Upper lobe of right lung (tissue), 1 donor: ENCODE measurements around the gene MAMSTR. TPM values are rescaled to one million over a fixed set of nuclear protein-coding genes. Genes with fewer than 3 reads are reported as not detected.

Experiments
- ATAC-seq: fragments of 200-7000 bp; cut with Tn5 transposase; one replicate; pipeline ENCODE4 v1.9.1; 2020; ENCODE audit warnings: mild to moderate bottlenecking, moderate library complexity
- DNase-seq: peaks from one replicate; pipeline ENCODE4 v3.0.0-alpha.2; 2020
- H3K27ac ChIP-seq: fragments of 200-600 bp; one replicate; pipeline ENCODE4 v1.8.0; 2022
- H3K27me3 ChIP-seq: fragments of 200-600 bp; one replicate; pipeline ENCODE4 v1.8.0; 2022; ENCODE audit warnings: mild to moderate bottlenecking
- H3K36me3 ChIP-seq: fragments of 200-600 bp; one replicate; pipeline ENCODE4 v1.8.0; 2022
- H3K4me1 ChIP-seq: fragments of 200-600 bp; one replicate; pipeline ENCODE4 v1.8.0; 2022
- H3K4me3 ChIP-seq: fragments of 200-600 bp; one replicate; pipeline ENCODE4 v1.8.0; 2022; ENCODE audit warnings: mild to moderate bottlenecking
- H3K9me3 ChIP-seq: fragments of 200-600 bp; one replicate; pipeline ENCODE4 v1.8.0; 2022
- intact Hi-C: fragments of 100-400 bp; cut with DNase I; formaldehyde crosslinking; loops from one replicate; pipeline ENCODE4 v1.11.0; 2022
- total RNA-seq: library from RNA; stranded (reverse); fragmentation: NEBNext Ultra II Directional; extraction: Animal tissue kit (Norgen Biotek cat#: 25700); gene quantifications from one replicate; pipeline ENCODE4 v1.2.1, GENCODE V29; 2021
- TF ChIP-seq, protein P1 (sequence below): fragments of 200-600 bp; IDR thresholded peaks from one replicate; pipeline ENCODE4 v1.8.0; 2022; ENCODE audit warnings: antibody characterized with exemption
- donor health status: DM: no; HTN: yes; CAD: no; lungs with severe emphysema.

MAMSTR gene
- total RNA-seq, 1 donor from 2014 or later, result 1.2 TPM

DNA sequence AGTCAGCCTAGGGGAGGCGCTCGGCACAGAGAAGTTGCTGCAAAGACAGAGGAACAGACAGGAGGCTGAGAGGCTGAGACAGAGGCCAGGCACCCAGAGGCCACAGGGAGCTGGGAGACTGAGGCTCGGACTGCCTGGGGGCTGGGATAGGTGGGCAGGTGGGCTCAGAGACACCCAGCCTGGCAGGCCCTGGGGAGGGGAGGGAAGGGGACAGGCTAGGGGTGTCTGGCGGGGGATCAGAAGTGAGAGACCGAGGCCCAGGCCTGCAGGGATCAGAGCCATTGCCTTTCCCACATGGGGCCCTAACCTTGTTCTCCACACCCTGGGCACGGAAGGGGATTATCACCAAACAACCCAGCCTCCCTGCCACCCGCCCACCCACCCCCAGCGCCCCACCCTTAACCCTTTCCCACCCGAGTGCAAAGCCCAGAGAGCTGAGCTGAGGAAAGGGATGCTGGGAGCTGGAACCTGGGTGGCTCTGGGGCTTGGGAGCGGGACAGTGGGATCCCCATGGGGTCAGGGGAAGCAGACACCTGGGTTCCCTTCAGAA is 48.0 kb downstream of the MAMSTR start:
- Histone ChIP-seq H3K4me3 (no peak overlapping the region), H3K9me3 (no peaks in the 10 kb centered on the region), H3K4me1 (peaks cover 6% of the 10 kb centered on the region), H3K27ac (no peak overlapping the region), H3K27me3 (no peaks in the 10 kb centered on the region), H3K36me3 (no peaks in the 10 kb centered on the region)
- intact Hi-C loops, result no loop called here
- no peak for ATAC-seq
- DNase-seq, result no peak
- TF ChIP-seq, protein P1, sequence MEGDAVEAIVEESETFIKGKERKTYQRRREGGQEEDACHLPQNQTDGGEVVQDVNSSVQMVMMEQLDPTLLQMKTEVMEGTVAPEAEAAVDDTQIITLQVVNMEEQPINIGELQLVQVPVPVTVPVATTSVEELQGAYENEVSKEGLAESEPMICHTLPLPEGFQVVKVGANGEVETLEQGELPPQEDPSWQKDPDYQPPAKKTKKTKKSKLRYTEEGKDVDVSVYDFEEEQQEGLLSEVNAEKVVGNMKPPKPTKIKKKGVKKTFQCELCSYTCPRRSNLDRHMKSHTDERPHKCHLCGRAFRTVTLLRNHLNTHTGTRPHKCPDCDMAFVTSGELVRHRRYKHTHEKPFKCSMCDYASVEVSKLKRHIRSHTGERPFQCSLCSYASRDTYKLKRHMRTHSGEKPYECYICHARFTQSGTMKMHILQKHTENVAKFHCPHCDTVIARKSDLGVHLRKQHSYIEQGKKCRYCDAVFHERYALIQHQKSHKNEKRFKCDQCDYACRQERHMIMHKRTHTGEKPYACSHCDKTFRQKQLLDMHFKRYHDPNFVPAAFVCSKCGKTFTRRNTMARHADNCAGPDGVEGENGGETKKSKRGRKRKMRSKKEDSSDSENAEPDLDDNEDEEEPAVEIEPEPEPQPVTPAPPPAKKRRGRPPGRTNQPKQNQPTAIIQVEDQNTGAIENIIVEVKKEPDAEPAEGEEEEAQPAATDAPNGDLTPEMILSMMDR, result no peak

DNA sequence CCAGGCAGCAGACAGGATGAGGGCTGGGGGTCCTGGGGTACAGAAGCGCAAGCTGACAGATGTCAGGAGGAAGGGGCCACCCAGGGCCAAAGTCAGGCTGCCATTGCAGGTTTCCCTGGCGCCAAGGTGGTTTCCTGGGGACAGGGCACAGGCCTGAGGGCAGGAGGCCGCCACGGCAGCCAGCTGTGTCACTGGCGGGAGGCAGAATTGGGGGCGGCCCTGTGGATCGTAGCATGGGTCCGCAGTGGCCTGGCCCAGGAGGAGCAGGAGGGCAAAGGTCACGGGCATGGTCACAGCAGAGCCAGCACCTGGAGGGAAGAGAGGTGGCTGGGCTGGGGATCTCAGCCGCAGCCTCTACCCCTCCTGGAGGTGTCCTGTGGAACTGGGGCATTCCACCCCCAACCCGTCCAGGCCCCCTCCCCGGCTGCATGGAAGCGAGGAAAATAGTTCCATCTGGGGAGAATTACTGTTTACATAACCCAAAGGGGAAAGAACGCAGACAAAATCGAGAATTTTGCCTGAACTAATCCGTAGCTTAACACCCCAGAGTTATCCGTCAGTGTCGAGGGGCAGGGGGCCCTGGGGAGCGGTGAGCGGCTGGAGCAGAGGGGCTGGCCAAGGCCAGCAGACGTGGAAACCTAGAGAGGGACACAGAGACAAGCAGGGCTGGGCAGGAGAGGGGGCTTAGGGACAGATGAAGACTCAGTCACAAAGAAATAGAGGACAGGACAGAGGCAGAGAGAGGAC is 48.7 kb downstream of the MAMSTR start:
- Histone ChIP-seq H3K9me3 (no peaks in the 10 kb centered on the region), H3K36me3 (no peaks in the 10 kb centered on the region), H3K4me1 (peaks cover 6% of the 10 kb centered on the region), H3K4me3 (no peak overlapping the region), H3K27me3 (no peaks in the 10 kb centered on the region), H3K27ac (no peak overlapping the region)
- no peak for DNase-seq
- TF ChIP-seq, protein P1, result no peak
- intact Hi-C loops, result no loop called here
- no peak for ATAC-seq

DNA sequence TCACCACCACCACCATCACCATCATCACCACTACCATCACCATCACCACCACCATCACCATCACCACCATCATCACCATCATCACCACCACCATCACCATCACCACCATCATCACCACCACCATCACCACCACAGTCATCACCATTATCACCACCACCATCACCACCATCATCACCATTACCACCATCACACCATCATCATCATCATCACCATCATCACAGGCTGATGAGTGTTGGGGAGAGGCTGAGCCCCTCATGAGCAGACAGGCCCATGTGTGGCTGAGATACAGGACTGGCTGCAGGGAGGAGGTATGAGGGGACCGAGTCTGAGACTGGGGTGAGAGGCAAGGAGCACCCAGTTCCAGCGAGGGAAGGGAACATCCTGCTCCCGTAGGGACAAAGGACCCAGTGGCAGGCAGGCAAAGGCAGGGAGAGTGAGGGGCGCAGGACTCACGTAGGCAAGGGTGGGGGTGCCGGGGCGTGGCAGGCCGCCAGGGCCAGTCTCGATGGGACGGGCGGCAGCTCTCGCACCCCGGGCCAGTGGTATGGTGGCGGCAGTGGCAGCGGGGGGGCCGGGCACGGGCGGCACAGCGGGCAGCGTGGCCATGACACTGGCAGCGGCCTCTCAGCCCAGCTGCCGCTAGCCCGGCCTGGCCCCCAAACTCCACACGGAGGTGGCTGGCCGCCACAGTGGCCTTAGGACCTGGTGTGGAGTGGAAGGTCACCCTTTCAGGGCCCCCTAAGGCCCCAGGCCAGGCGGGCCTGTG is 49.4 kb downstream of the MAMSTR start:
- intact Hi-C loops, result no loop called here
- ATAC-seq (no peak), DNase-seq (no peak)
- no peaks in the 10 kb centered on the region for H3K36me3 ChIP-seq
- TF ChIP-seq, protein P1, result no peak
- H3K9me3 ChIP-seq, result no peaks in the 10 kb centered on the region
- no peak overlapping the region for H3K27ac ChIP-seq
- H3K4me1 ChIP-seq, result no peaks in the 10 kb centered on the region
- H3K4me3 ChIP-seq, result no peak overlapping the region
- no peaks in the 10 kb centered on the region for H3K27me3 ChIP-seq

DNA sequence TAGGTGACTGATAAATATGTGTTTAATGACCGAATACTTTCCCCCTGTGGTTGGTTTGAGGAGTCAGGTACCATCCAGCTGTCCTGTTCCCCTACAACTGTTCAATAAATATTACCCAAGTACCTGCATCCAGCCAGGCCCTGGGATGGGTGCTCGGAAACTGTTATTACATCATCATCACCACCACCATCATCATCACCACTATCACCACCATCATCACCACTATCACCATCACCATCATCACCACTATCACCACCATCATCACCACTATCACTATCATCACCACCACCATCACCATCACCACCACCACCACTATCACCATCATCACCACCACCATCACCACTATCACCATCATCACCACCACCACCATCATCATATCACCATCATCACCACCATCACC is 50.8 kb downstream of the MAMSTR start:
- TF ChIP-seq, protein P1, result no peak
- H3K9me3 ChIP-seq, result no peaks in the 10 kb centered on the region
- no peak overlapping the region for H3K27ac ChIP-seq
- no peaks in the 10 kb centered on the region for H3K4me1 ChIP-seq
- no peak for DNase-seq
- intact Hi-C loops, result no loop called here
- H3K4me3 ChIP-seq, result no peak overlapping the region
- H3K27me3 ChIP-seq, result no peaks in the 10 kb centered on the region
- H3K36me3 ChIP-seq, result no peaks in the 10 kb centered on the region
- no peak for ATAC-seq

DNA sequence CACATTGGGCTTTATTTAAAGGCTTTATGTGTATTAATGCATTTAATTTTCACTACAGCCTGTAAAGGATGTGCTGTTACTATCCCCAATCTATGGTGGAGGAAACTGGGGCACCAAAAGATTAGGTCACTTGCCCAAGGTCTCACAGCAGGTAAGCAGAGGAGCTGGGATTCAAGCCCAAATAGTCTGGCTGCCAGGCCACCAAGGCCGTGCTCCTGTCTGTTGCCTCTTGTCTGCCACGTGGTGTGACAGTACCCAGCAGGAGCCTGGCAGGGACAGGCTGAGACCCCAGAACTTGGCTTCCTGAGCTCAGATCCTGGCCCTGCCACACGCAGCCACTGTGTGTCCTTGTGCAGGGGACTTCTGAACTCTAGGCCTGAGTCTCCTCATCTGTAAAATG is 51.2 kb downstream of the MAMSTR start:
- intact Hi-C loops, result no loop called here
- Histone ChIP-seq H3K27me3 (no peaks in the 10 kb centered on the region), H3K27ac (no peak overlapping the region), H3K36me3 (no peaks in the 10 kb centered on the region), H3K4me3 (no peak overlapping the region), H3K9me3 (no peaks in the 10 kb centered on the region), H3K4me1 (no peaks in the 10 kb centered on the region)
- TF ChIP-seq, protein P1, result no peak
- ATAC-seq (no peak), DNase-seq (no peak)
